Measurements from ENCODE around the gene C14orf119. TPM values are rescaled to one million over a fixed set of nuclear protein-coding genes. Genes with fewer than 3 reads are reported as not detected.

C14orf119 gene
- total and polyA plus RNA-seq, 9 donors = 13.8 to 55.6 (median 41.5) TPM

- no peaks in the 10 kb centered on the region for H3K27me3 ChIP-seq
- H3K27ac ChIP-seq = no peak overlapping the region
- 75 to 80% (median 80%) methylated on average over 2 of the region's 2 CpGs for WGBS, 3 donors
- H3K36me3 ChIP-seq = no peaks in the 10 kb centered on the region
- H3K4me1 ChIP-seq (ENCODE audit: insufficient read depth) = no peaks in the 10 kb centered on the region
- H3K4me3 ChIP-seq = no peak overlapping the region
- TF ChIP-seq POLR2A (IDR thresholded peaks at IDR 0.05) (no peak), EP300 (IDR thresholded peaks at IDR 0.05) (no peak), CTCF (IDR thresholded peaks at IDR 0.05) (no peak)
- DNase-seq = no peak
- intact Hi-C loops (cut with DNase I) = no loop called here
- H3K9me3 ChIP-seq = no peaks in the 10 kb centered on the region
Observed at GRCh38 chr14:23079716-23080115, 15.6 kb upstream of the C14orf119 start.

DNA sequence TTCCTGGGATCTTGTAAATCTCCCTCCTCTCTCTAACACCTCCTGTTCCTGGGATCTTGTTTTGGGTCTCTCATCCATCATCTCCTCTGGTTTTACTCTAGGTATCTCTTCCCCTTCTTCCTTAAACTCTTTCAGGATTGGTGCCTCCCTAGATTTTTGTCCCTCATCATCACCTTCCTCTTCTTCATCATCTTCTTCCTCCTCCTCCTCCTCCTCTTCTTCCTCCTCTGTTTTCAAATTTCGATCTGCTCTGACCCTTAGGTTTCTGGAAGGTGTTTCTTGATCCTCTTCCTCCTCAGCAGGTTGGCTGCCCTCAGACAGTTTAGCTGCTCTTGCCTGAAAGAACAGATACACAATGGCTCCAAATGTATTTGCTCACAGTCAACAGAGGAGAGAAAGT lies 14.8 kb upstream of the C14orf119 start:
- intact Hi-C loops (cut with DNase I) = no loop called here
- H3K27me3 ChIP-seq = no peaks in the 10 kb centered on the region

GRCh38 chr14:23085458-23085857 lies 9.8 kb upstream of the C14orf119 start:
- H3K27ac ChIP-seq = no peak overlapping the region
- WGBS, 3 donors = 53 to 61% (median 57%) methylated on average over 3 of the region's 3 CpGs
- TF ChIP-seq POLR2A (IDR thresholded peaks at IDR 0.05) (no peak), EP300 (IDR thresholded peaks at IDR 0.05) (no peak), CTCF (IDR thresholded peaks at IDR 0.05) (no peak)
- no peaks in the 10 kb centered on the region for H3K4me1 ChIP-seq (ENCODE audit: insufficient read depth)
- intact Hi-C loops (cut with DNase I) = no loop called here
- no peaks in the 10 kb centered on the region for H3K36me3 ChIP-seq
- no peak for DNase-seq
- H3K27me3 ChIP-seq = no peaks in the 10 kb centered on the region
- no peak overlapping the region for H3K4me3 ChIP-seq
- H3K9me3 ChIP-seq = no peaks in the 10 kb centered on the region

More for the DNA sequence above, 14.8 kb upstream of the C14orf119 start:
- no peaks in the 10 kb centered on the region for H3K4me1 ChIP-seq (ENCODE audit: insufficient read depth)
- H3K4me3 ChIP-seq = no peak overlapping the region
- no peak for DNase-seq
- WGBS, 3 donors = 67 to 74% (median 74%) methylated on average over 1 of the region's 1 CpG
- H3K36me3 ChIP-seq = no peaks in the 10 kb centered on the region
- TF ChIP-seq CTCF (IDR thresholded peaks at IDR 0.05) (no peak), POLR2A (IDR thresholded peaks at IDR 0.05) (no peak), EP300 (IDR thresholded peaks at IDR 0.05) (no peak)
- H3K27ac ChIP-seq = no peak overlapping the region
- H3K9me3 ChIP-seq = no peaks in the 10 kb centered on the region

DNA sequence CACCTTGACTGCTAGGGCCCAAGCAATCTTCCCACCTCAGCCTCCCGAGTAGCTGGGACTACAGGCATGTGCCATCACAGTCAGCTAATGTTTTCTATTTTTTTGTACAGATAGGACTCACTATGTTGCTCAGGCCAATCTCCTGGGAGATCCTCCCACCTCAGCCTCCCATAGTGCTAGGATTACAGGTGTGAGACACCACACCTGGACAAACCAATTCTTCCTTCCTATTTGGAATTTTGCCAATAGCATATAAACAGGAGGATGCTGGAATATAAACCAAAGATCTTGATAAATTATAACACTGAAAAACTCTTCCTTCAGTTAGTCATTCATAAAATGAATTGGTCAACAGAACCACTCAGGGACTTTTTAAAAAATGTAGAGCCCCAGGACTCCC lies 8.7 kb upstream of the C14orf119 start:
- no peak overlapping the region for H3K27ac ChIP-seq
- DNase-seq = no peak
- WGBS, 3 donors = 80 to 96% (median 95%) methylated on average over 1 of the region's 1 CpG
- no peaks in the 10 kb centered on the region for H3K9me3 ChIP-seq
- H3K36me3 ChIP-seq = no peaks in the 10 kb centered on the region
- H3K27me3 ChIP-seq = no peaks in the 10 kb centered on the region
- no peak overlapping the region for H3K4me3 ChIP-seq
- no peak for TF ChIP-seq EP300 (IDR thresholded peaks at IDR 0.05)
- no peak for TF ChIP-seq POLR2A (IDR thresholded peaks at IDR 0.05)
- no peak for TF ChIP-seq CTCF (IDR thresholded peaks at IDR 0.05)
- intact Hi-C loops (cut with DNase I) = no loop called here
- H3K4me1 ChIP-seq (ENCODE audit: insufficient read depth) = no peaks in the 10 kb centered on the region

Measured in ovary (tissue), 9 donors.